GM12878 (cell line): ENCODE measurements around the gene TCERG1L.

Experiments
- BCL11A ChIP-seq: IDR thresholded peaks from 2 replicates; pipeline ENCODE4 v1.6.1; 2011; ENCODE audit warnings: low read depth, low read length
- CEBPB ChIP-seq, 2 experiments: fragments of 150-350 bp in 1 of 2; IDR thresholded peaks; 2 replicates each; pipeline ENCODE4 v1.6.1; 2012 to 2014; ENCODE audit warnings: low read depth in 2 of 2, low read length in 2 of 2, borderline replicate concordance in 1 of 2, inconsistent platforms in 1 of 2
- CHD1 ChIP-seq: IDR thresholded peaks from 2 replicates; pipeline ENCODE4 v1.6.1; 2012; ENCODE audit warnings: low read depth, low read length, improper control_type of control experiment
- EP300 ChIP-seq, 2 experiments: fragments of 150-350 bp in 1 of 2; IDR thresholded peaks; 2 replicates each; pipeline ENCODE4 v1.6.1; 2011 to 2012; ENCODE audit warnings: low read depth in 2 of 2, low read length in 2 of 2, borderline replicate concordance in 1 of 2, improper control_type of control experiment in 1 of 2, inconsistent platforms in 1 of 2; ENCODE audit not compliant: control insufficient read depth in 1 of 2
- ESRRA ChIP-seq: IDR thresholded peaks from 2 replicates; pipeline ENCODE4 v1.6.1; 2012; ENCODE audit warnings: mild to moderate bottlenecking, low read length, improper control_type of control experiment
- NR2C1 ChIP-seq: fragments of 450-650 bp; IDR thresholded peaks from 2 replicates; pipeline ENCODE4 v1.6.1; 2017; ENCODE audit warnings: antibody characterized with exemption, mild to moderate bottlenecking, moderate library complexity
- NR2F1 ChIP-seq: fragments of 450-650 bp; conservative IDR thresholded peaks from 2 replicates; pipeline ENCODE4 v1.6.1; 2017; ENCODE audit warnings: mild to moderate bottlenecking
- PRDM15 ChIP-seq: fragments of 450-650 bp; formaldehyde crosslinking; IDR thresholded peaks from 2 replicates; pipeline ENCODE4 v1.4.0; 2020; ENCODE audit warnings: mild to moderate bottlenecking, moderate library complexity
- RBBP5 ChIP-seq: fragments of 200-600 bp; sonication (generic); conservative IDR thresholded peaks from 2 replicates; pipeline ENCODE4 v1.6.1; 2016
- SPI1 ChIP-seq: IDR thresholded peaks from 2 replicates; pipeline ENCODE4 v1.6.1; 2011; ENCODE audit warnings: low read depth, mild to moderate bottlenecking, low read length, moderate library complexity, borderline replicate concordance; ENCODE audit not compliant: insufficient read depth
- YY1 ChIP-seq: IDR thresholded peaks from 2 replicates; pipeline ENCODE4 v1.6.1; 2011; ENCODE audit warnings: low read depth, mild to moderate bottlenecking, low read length
- ZZZ3 ChIP-seq: IDR thresholded peaks from 2 replicates; pipeline ENCODE4 v1.6.1; 2011; ENCODE audit warnings: low read depth; ENCODE audit not compliant: control insufficient read depth, insufficient read length
- TF ChIP-seq, protein P1 (sequence below), 3 experiments: IDR thresholded peaks in 2 of 3; conservative IDR thresholded peaks in 1 of 3; 2 replicates each; pipeline ENCODE4 v1.5.1; 2011; ENCODE audit warnings: low read depth in 3 of 3, low read length in 3 of 3, mild to moderate bottlenecking in 3 of 3, control low read depth in 2 of 3, moderate library complexity in 2 of 3, inconsistent platforms in 1 of 3, mixed read lengths in 1 of 3; ENCODE audit not compliant: control insufficient read depth in 2 of 3, insufficient read depth in 1 of 3; ENCODE audit errors: extremely low read depth in 1 of 3

- TF ChIP-seq NR2F1: no peak
- no peak for TF ChIP-seq RBBP5
- no peak for TF ChIP-seq YY1
- no peak for TF ChIP-seq BCL11A
- TF ChIP-seq, protein P1, sequence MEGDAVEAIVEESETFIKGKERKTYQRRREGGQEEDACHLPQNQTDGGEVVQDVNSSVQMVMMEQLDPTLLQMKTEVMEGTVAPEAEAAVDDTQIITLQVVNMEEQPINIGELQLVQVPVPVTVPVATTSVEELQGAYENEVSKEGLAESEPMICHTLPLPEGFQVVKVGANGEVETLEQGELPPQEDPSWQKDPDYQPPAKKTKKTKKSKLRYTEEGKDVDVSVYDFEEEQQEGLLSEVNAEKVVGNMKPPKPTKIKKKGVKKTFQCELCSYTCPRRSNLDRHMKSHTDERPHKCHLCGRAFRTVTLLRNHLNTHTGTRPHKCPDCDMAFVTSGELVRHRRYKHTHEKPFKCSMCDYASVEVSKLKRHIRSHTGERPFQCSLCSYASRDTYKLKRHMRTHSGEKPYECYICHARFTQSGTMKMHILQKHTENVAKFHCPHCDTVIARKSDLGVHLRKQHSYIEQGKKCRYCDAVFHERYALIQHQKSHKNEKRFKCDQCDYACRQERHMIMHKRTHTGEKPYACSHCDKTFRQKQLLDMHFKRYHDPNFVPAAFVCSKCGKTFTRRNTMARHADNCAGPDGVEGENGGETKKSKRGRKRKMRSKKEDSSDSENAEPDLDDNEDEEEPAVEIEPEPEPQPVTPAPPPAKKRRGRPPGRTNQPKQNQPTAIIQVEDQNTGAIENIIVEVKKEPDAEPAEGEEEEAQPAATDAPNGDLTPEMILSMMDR (IDR thresholded peaks at IDR 0.05 in 2 of 3, conservative IDR thresholded peaks at IDR 0.05 in 1 of 3; ENCODE audit: control insufficient read depth in 2 of 3, extremely low read depth in 1 of 3, insufficient read depth in 1 of 3, low read depth in 3 of 3, low read length in 3 of 3): no peak
- TF ChIP-seq SPI1: no peak
- no peak for TF ChIP-seq CEBPB (IDR thresholded peaks at IDR 0.05; ENCODE audit: borderline replicate concordance in 1 of 2, low read depth in 2 of 2, low read length in 2 of 2)
- TF ChIP-seq EP300 (IDR thresholded peaks at IDR 0.05; ENCODE audit: borderline replicate concordance in 1 of 2, control insufficient read depth in 1 of 2, low read depth in 2 of 2, low read length in 2 of 2): no peak
- no peak for TF ChIP-seq NR2C1
- no peak for TF ChIP-seq ZZZ3
- no peak for TF ChIP-seq CHD1
- no peak for TF ChIP-seq PRDM15 (CRISPR knock-in tag)
- no peak for TF ChIP-seq ESRRA
These were observed 33.2 kb upstream of the TCERG1L start for GRCh38 chr10:131344747-131345146.
